HCEC 1CT (cell line): ENCODE measurements around the gene NDUFS5.
"Not testable (repeated sequence)": the region's sequence is repeated elsewhere in the genome, so short reads cannot be mapped to it uniquely, and the experiment has no call there.

Experiments used
- DNase-seq: peaks from one replicate; pipeline ENCODE4 v3.0.0-alpha.2; 2017

Gene NDUFS5

GRCh38 chr1:39016604-39017171 lies 9.5 kb upstream of the NDUFS5 start:
- DNase-seq, result no peak

- DNase-seq, result no peak
These were observed 8.9 kb upstream of the NDUFS5 start for GRCh38 chr1:39017266-39017665.

- not testable (repeated sequence) for DNase-seq
These were observed 5.7 kb upstream of the NDUFS5 start for GRCh38 chr1:39020494-39020893.

- no peak for DNase-seq
These were observed 4.7 kb upstream of the NDUFS5 start for GRCh38 chr1:39021426-39021825.

GRCh38 chr1:39023140-39023539 lies 3.0 kb upstream of the NDUFS5 start:
- no peak for DNase-seq

- DNase-seq, result no peak
These were observed 837 bp downstream of the NDUFS5 start for GRCh38 chr1:39026866-39027507.

- no peak for DNase-seq
These were observed 8.0 kb downstream of the NDUFS5 start for GRCh38 chr1:39034114-39034654.

- DNase-seq, result no peak
These were observed 10.5 kb downstream of the NDUFS5 start for GRCh38 chr1:39036678-39037077.

GRCh38 chr1:39043513-39043912 lies 17.4 kb downstream of the NDUFS5 start:
- no peak for DNase-seq

GRCh38 chr1:39044762-39045161 lies 18.6 kb downstream of the NDUFS5 start:
- DNase-seq, result no peak

- DNase-seq, result no peak
These were observed 19.1 kb downstream of the NDUFS5 start for GRCh38 chr1:39045231-39045630.

- no peak for DNase-seq
These were observed 20.6 kb downstream of the NDUFS5 start for GRCh38 chr1:39046613-39047210.

- DNase-seq, result peak; percentile 75
These were observed 21.5 kb downstream of the NDUFS5 start for GRCh38 chr1:39047374-39048229.

- no peak for DNase-seq
These were observed 22.7 kb downstream of the NDUFS5 start for GRCh38 chr1:39048745-39049370.

GRCh38 chr1:39050001-39050400 lies 23.9 kb downstream of the NDUFS5 start:
- no peak for DNase-seq

GRCh38 chr1:39051193-39051850 lies 25.2 kb downstream of the NDUFS5 start:
- DNase-seq, result not testable (repeated sequence)

- DNase-seq, result no peak
These were observed 25.8 kb downstream of the NDUFS5 start for GRCh38 chr1:39051956-39052355.

GRCh38 chr1:39055213-39055710 lies 29.1 kb downstream of the NDUFS5 start:
- not testable (repeated sequence) for DNase-seq

GRCh38 chr1:39061516-39061915 lies 35.4 kb downstream of the NDUFS5 start:
- not testable (repeated sequence) for DNase-seq

- peak; percentile 24 for DNase-seq
These were observed 35.8 kb downstream of the NDUFS5 start for GRCh38 chr1:39061951-39062350.

GRCh38 chr1:39063191-39063590 lies 37.0 kb downstream of the NDUFS5 start:
- no peak for DNase-seq

- no peak for DNase-seq
These were observed 37.6 kb downstream of the NDUFS5 start for GRCh38 chr1:39063775-39064174.
